Mucosa of rectum (tissue), 2 donors: ENCODE measurements around the gene GLIS1.

Source experiments
- H3K27ac ChIP-seq, 2 donors: one replicate each; pipeline ENCODE4 v1.7.0; 2013; ENCODE audit warnings: inconsistent platforms in 2 of 2, low read depth in 2 of 2, low read length in 2 of 2
- H3K27me3 ChIP-seq, 2 donors: one replicate each; pipeline ENCODE4 v1.7.0; 2013; ENCODE audit warnings: low read length in 2 of 2; ENCODE audit not compliant: control insufficient read depth in 2 of 2, insufficient read depth in 2 of 2
- H3K36me3 ChIP-seq, 2 donors: one replicate each; pipeline ENCODE4 v1.7.0; 2013; ENCODE audit warnings: low read length in 2 of 2; ENCODE audit not compliant: control insufficient read depth in 2 of 2, insufficient read depth in 2 of 2
- H3K4me1 ChIP-seq, 2 donors: one replicate each; pipeline ENCODE4 v1.7.0; 2013; ENCODE audit warnings: low read length in 2 of 2, mild to moderate bottlenecking in 1 of 2; ENCODE audit not compliant: control insufficient read depth in 2 of 2, insufficient read depth in 2 of 2
- H3K4me3 ChIP-seq, 2 donors: one replicate each; pipeline ENCODE4 v1.7.0; 2013; ENCODE audit warnings: low read length in 2 of 2
- H3K9ac ChIP-seq, 2 donors: one replicate each; pipeline ENCODE4 v1.7.0; 2013; ENCODE audit warnings: low read length in 2 of 2, low read depth in 1 of 2, mild to moderate bottlenecking in 1 of 2
- H3K9me3 ChIP-seq, 2 donors: one replicate each; pipeline ENCODE4 v1.7.0; 2013; ENCODE audit warnings: low read length in 2 of 2; ENCODE audit not compliant: control insufficient read depth in 2 of 2
- donor health status: healthy.
- donor health status: Normal muscosa, but diverticular disease.

The GLIS1 gene

GRCh38 chr1:53600001-53600400 is 139.0 kb downstream of the GLIS1 start:
- H3K27ac ChIP-seq = no peak overlapping the region
- no peak overlapping the region for H3K9ac ChIP-seq
- no peaks in the 10 kb centered on the region for H3K36me3 ChIP-seq
- H3K4me3 ChIP-seq = no peak overlapping the region
- H3K27me3 ChIP-seq = no peaks in the 10 kb centered on the region
- H3K4me1 ChIP-seq = no peaks in the 10 kb centered on the region
- no peaks in the 10 kb centered on the region for H3K9me3 ChIP-seq

GRCh38 chr1:53599481-53599880 is 139.5 kb downstream of the GLIS1 start:
- Histone ChIP-seq H3K4me1 (no peaks in the 10 kb centered on the region), H3K27me3 (no peaks in the 10 kb centered on the region), H3K27ac (no peak overlapping the region), H3K9me3 (no peaks in the 10 kb centered on the region), H3K9ac (no peak overlapping the region), H3K36me3 (no peaks in the 10 kb centered on the region), H3K4me3 (no peak overlapping the region)

- no peaks in the 10 kb centered on the region for H3K9me3 ChIP-seq
- no peak overlapping the region for H3K27ac ChIP-seq
- H3K9ac ChIP-seq = no peak overlapping the region
- H3K36me3 ChIP-seq = no peaks in the 10 kb centered on the region
- no peaks in the 10 kb centered on the region for H3K4me1 ChIP-seq
- no peaks in the 10 kb centered on the region for H3K27me3 ChIP-seq
- H3K4me3 ChIP-seq = no peak overlapping the region
These were observed 140.0 kb downstream of the GLIS1 start for GRCh38 chr1:53598966-53599365.

GRCh38 chr1:53595906-53596305 is 143.1 kb downstream of the GLIS1 start:
- Histone ChIP-seq H3K36me3 (no peaks in the 10 kb centered on the region), H3K9me3 (no peaks in the 10 kb centered on the region), H3K4me1 (no peaks in the 10 kb centered on the region), H3K27me3 (no peaks in the 10 kb centered on the region), H3K9ac (no peak overlapping the region), H3K4me3 (no peak overlapping the region), H3K27ac (no peak overlapping the region)

DNA sequence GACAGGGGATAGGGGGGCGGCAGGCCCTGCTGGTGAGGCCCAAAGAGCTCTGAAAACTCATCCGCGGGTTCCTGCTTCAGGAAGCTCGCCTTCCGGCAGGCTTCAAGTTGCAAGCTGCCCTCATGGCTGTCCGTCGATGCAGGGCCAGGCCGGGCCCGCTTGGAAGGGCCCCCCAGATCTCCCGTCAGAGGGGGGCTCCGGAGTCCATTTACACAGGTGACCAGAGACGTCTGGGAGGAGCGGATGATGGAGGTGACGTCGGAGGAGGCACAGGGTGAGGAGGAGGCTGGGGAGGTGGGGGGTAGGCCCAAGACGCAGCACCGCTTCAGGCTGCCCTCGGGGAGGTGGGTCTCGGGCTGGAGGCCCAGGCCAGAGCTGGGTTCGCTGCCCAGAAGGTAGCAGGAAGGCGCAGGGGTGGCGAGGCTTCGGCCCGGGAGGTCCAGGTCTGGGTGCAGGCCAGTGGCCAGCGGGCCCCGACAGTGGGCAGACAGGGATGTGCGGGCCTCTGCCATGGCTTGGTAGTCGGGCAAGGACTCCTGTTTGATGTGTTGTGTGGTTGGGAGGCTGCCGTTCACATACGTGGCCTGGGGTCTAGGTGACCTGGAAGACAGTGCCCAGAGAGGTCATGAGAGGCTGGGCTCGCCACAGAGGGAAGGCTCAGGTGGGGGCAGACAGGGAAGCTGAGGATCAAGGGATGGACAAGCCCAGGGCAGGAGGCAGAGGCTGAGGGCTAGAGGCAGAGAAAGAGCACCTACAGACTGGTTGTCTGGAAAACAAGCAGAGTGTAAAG is 144.4 kb downstream of the GLIS1 start:
- Histone ChIP-seq H3K9ac (no peak overlapping the region), H3K4me3 (no peak overlapping the region), H3K9me3 (no peaks in the 10 kb centered on the region), H3K4me1 (no peaks in the 10 kb centered on the region), H3K27ac (no peak overlapping the region), H3K27me3 (no peaks in the 10 kb centered on the region), H3K36me3 (no peaks in the 10 kb centered on the region)

DNA sequence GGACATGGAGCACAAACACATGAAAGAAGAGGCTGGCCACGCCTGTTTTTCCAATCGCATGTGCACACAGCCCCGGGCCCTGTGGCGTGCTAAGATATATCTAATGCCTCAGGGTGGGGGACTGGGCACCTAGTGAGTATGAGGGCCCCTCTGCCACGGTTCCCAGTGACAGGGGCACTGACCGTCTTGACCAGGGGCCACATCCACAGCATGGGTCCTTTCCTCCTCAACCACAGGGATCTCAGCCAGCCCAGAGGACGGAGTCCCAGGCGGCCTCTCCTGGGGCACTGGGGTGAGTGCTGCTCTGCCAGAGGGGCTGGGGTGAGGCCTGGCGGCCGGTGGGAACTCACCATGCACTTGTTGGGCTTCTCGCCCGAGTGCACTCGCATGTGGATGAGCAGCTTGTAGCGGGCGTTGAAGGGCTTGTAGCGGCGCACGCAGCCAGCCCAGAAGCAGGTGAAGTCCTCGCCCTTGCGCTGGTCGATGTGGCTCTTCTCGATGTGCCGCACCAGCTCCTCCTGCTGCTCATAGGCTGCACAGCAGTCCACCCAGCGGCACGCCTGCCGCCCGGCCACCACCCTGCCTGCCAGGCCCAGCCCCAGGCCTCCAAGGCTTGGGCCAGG is 145.1 kb downstream of the GLIS1 start:
- Histone ChIP-seq H3K4me3 (no peak overlapping the region), H3K9me3 (no peaks in the 10 kb centered on the region), H3K27me3 (no peaks in the 10 kb centered on the region), H3K4me1 (no peaks in the 10 kb centered on the region), H3K27ac (no peak overlapping the region), H3K36me3 (no peaks in the 10 kb centered on the region), H3K9ac (no peak overlapping the region)

DNA sequence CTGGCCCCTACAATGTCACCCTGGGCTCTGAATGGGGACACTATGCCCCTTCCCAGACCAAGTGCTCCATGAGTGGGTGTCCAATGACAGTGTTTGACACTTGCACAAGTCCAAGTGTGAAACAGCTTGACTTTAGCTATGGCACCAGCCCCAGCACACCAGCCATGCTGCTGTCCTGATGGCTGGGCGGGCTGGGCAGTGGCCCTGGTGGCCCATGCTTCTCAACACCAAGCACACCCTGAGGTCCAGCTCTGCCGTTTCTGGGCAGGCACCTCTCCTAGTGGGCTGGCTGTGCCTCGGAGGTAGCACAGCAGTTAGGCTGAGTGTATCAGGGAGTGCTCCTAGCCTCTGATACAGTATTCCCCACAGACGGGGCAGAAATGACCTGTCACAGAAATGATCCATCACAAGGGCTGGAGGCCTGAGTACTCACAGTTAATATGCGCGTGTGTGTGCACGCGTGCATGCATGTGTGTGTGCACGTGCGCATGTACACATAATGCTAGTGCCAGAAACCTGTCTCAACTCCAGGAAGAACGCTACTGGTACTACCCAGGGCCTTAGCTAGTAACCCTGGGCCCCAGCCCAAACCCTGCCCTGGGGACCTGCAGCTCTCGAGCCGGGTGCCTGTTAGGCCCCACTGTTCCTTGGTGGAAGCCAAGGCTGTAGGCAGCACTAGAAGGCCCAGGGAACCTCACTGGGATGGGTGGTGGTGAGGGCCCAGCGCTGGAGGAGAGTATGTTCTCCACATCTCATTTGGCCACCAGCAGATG is 145.8 kb downstream of the GLIS1 start:
- no peaks in the 10 kb centered on the region for H3K36me3 ChIP-seq
- no peaks in the 10 kb centered on the region for H3K4me1 ChIP-seq
- H3K27me3 ChIP-seq = no peaks in the 10 kb centered on the region
- no peak overlapping the region for H3K4me3 ChIP-seq
- no peaks in the 10 kb centered on the region for H3K9me3 ChIP-seq
- H3K9ac ChIP-seq = no peak overlapping the region
- no peak overlapping the region for H3K27ac ChIP-seq

GRCh38 chr1:53592521-53592982 is 146.4 kb downstream of the GLIS1 start:
- no peak overlapping the region for H3K4me3 ChIP-seq
- H3K27ac ChIP-seq = no peak overlapping the region
- H3K9ac ChIP-seq = no peak overlapping the region
- no peaks in the 10 kb centered on the region for H3K27me3 ChIP-seq
- no peaks in the 10 kb centered on the region for H3K4me1 ChIP-seq
- no peaks in the 10 kb centered on the region for H3K36me3 ChIP-seq
- no peaks in the 10 kb centered on the region for H3K9me3 ChIP-seq

DNA sequence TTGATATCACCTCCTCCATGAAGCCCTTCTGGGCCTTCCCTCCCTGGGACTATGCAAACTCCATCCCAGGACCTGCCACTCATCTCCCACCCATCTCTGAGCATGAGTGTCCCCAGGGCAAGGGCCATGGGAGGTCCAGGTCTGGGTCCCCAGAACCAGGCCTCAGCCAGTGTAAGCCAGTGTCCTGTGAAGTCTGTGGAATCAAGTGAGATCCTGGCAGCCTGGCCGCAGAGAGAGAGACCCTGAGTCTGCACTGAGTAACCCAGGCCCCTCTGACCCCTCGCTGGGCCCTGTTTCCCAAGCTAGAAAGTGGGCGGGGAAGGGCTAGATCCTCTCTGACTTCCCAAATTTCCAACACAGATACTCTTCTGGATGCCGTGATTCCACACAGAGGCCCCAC is 147.0 kb downstream of the GLIS1 start:
- H3K9me3 ChIP-seq = no peaks in the 10 kb centered on the region
- H3K36me3 ChIP-seq = no peaks in the 10 kb centered on the region
- no peaks in the 10 kb centered on the region for H3K27me3 ChIP-seq
- no peak overlapping the region for H3K4me3 ChIP-seq
- no peak overlapping the region for H3K27ac ChIP-seq
- no peak overlapping the region for H3K9ac ChIP-seq
- no peaks in the 10 kb centered on the region for H3K4me1 ChIP-seq
